COLO668 (cell line): ENCODE measurements around the gene CAMSAP1.

Experiments used
- DNase-seq: peaks from one replicate; lab custom pipeline; 2025; ENCODE audit not compliant: unreplicated experiment; lab: John Stamatoyannopoulos, UW

Gene CAMSAP1

GRCh38 chr9:135815830-135816650 is 91.3 kb downstream of the CAMSAP1 start:
- no peak for DNase-seq

- DNase-seq, result no peak
Observed at GRCh38 chr9:135815413-135815812, 91.9 kb downstream of the CAMSAP1 start.

GRCh38 chr9:135814421-135815095 is 92.8 kb downstream of the CAMSAP1 start:
- DNase-seq, result no peak

GRCh38 chr9:135813671-135814290 is 93.6 kb downstream of the CAMSAP1 start:
- no peak for DNase-seq

- no peak for DNase-seq
Observed at GRCh38 chr9:135812961-135813360, 94.4 kb downstream of the CAMSAP1 start.

GRCh38 chr9:135811801-135812200 is 95.5 kb downstream of the CAMSAP1 start:
- DNase-seq, result peak; percentile 17

- DNase-seq, result no peak
Observed at GRCh38 chr9:135810806-135811575, 96.4 kb downstream of the CAMSAP1 start.

- DNase-seq, result no peak
Observed at GRCh38 chr9:135809166-135809565, 98.2 kb downstream of the CAMSAP1 start.

- no peak for DNase-seq
Observed at GRCh38 chr9:135805422-135806022, 101.8 kb downstream of the CAMSAP1 start.

- no peak for DNase-seq
Observed at GRCh38 chr9:135804581-135805421, 102.5 kb downstream of the CAMSAP1 start.

- no peak for DNase-seq
Observed at GRCh38 chr9:135803441-135803840, 103.9 kb downstream of the CAMSAP1 start.

GRCh38 chr9:135802876-135803419 is 104.4 kb downstream of the CAMSAP1 start:
- no peak for DNase-seq

GRCh38 chr9:135801070-135801469 is 106.3 kb downstream of the CAMSAP1 start:
- DNase-seq, result no peak

- DNase-seq, result no peak
Observed at GRCh38 chr9:135799261-135799660, 108.1 kb downstream of the CAMSAP1 start.

GRCh38 chr9:135798263-135798585 is 109.1 kb downstream of the CAMSAP1 start:
- no peak for DNase-seq

GRCh38 chr9:135797507-135798262 is 109.7 kb downstream of the CAMSAP1 start:
- peak; percentile 54 for DNase-seq

- DNase-seq, result peak; percentile 41
Observed at GRCh38 chr9:135796784-135797485, 110.4 kb downstream of the CAMSAP1 start.

- no peak for DNase-seq
Observed at GRCh38 chr9:135795391-135795790, 112.0 kb downstream of the CAMSAP1 start.
